GM23338 (cell line): ENCODE measurements around the gene FTO. TPM values are rescaled to one million over a fixed set of nuclear protein-coding genes. Genes with fewer than 3 reads are reported as not detected.

Experiments
- ATAC-seq: fragments of 200-7000 bp; cut with Tn5 transposase; 3 replicates; pipeline ENCODE4 v1.9.1; 2020
- DNase-seq: peaks from one replicate; pipeline ENCODE4 v3.0.0-alpha.2; 2015; ENCODE audit warnings: low spot score
- H2AFZ ChIP-seq: fragments of 200-600 bp; sonication (generic); 2 replicates; pipeline ENCODE4 v1.8.0; 2016; ENCODE audit warnings: antibody characterized with exemption, mild to moderate bottlenecking, moderate library complexity
- H3F3A ChIP-seq: fragments of 200-600 bp; sonication (generic); replicated peaks from 2 replicates; pipeline ENCODE4 v1.8.0; 2017; ENCODE audit warnings: antibody characterized with exemption, mixed run types, low read depth
- H3K27ac ChIP-seq: fragments of 200-600 bp; sonication (generic); 2 replicates; pipeline ENCODE4 v1.6.1; 2016; ENCODE audit warnings: low read depth
- H3K27me3 ChIP-seq: fragments of 200-600 bp; sonication (generic); 2 replicates; pipeline ENCODE4 v1.8.0; 2016; ENCODE audit warnings: mild to moderate bottlenecking, mixed run types, moderate library complexity; ENCODE audit not compliant: insufficient read depth
- H3K36me3 ChIP-seq: fragments of 200-600 bp; sonication (generic); 2 replicates; pipeline ENCODE4 v1.8.0; 2016; ENCODE audit warnings: mild to moderate bottlenecking; ENCODE audit not compliant: insufficient read depth
- H3K4me1 ChIP-seq: fragments of 200-600 bp; sonication (generic); 2 replicates; pipeline ENCODE4 v1.8.0; 2016; ENCODE audit warnings: mild to moderate bottlenecking, moderate library complexity; ENCODE audit not compliant: insufficient read depth
- H3K4me2 ChIP-seq: fragments of 200-600 bp; sonication (generic); 2 replicates; pipeline ENCODE4 v1.7.1; 2017; ENCODE audit warnings: mixed run types
- H3K4me3 ChIP-seq: fragments of 200-600 bp; sonication (generic); 2 replicates; pipeline ENCODE4 v1.6.1; 2016; ENCODE audit warnings: mixed run types
- H3K79me2 ChIP-seq: fragments of 200-600 bp; sonication (generic); replicated peaks from 2 replicates; pipeline ENCODE4 v1.8.0; 2017; ENCODE audit warnings: mild to moderate bottlenecking; ENCODE audit not compliant: insufficient read depth
- H3K9me2 ChIP-seq: fragments of 200-600 bp; sonication (generic); 2 replicates; pipeline ENCODE4 v1.8.0; 2017; ENCODE audit not compliant: insufficient read depth
- H4K20me1 ChIP-seq: fragments of 200-600 bp; sonication (generic); replicated peaks from 2 replicates; pipeline ENCODE4 v1.8.0; 2017; ENCODE audit warnings: mild to moderate bottlenecking; ENCODE audit not compliant: insufficient read depth
- H3K27ac Mint-ChIP-seq: 2 replicates; pipeline ENCODE4 v1.8.0; 2020; ENCODE audit warnings: inconsistent platforms, mild to moderate bottlenecking, moderate library complexity, mixed read lengths
- H3K27me3 Mint-ChIP-seq: 3 replicates; pipeline ENCODE4 v1.8.0; 2022; ENCODE audit warnings: low read depth, mild to moderate bottlenecking, moderate library complexity, mixed read lengths, inconsistent platforms; ENCODE audit not compliant: insufficient read depth, poor library complexity
- H3K36me3 Mint-ChIP-seq: 3 replicates; pipeline ENCODE4 v1.8.0; 2021; ENCODE audit warnings: low read depth, mild to moderate bottlenecking, inconsistent platforms, moderate library complexity, mixed read lengths
- H3K4me1 Mint-ChIP-seq: 3 replicates; pipeline ENCODE4 v1.8.0; 2020; ENCODE audit warnings: mild to moderate bottlenecking, inconsistent platforms, mixed read lengths
- H3K4me3 Mint-ChIP-seq: 3 replicates; pipeline ENCODE4 v1.8.0; 2021; ENCODE audit warnings: moderate library complexity, mild to moderate bottlenecking, inconsistent platforms, mixed read lengths
- H3K9me3 Mint-ChIP-seq: 3 replicates; pipeline ENCODE4 v1.8.0; 2020; ENCODE audit warnings: moderate library complexity, mild to moderate bottlenecking, inconsistent platforms, mixed read lengths
- CREB1 ChIP-seq: fragments of 250-450 bp; sonication (Bioruptor Pico); IDR thresholded peaks from 2 replicates; pipeline ENCODE4 v1.5.0; 2020; ENCODE audit warnings: low read depth, mild to moderate bottlenecking, moderate library complexity
- CTCF ChIP-seq, 2 experiments: fragments of 200-600 bp in 1 of 2; sonication (generic) in 1 of 2; conservative IDR thresholded peaks; 2 replicates each; pipeline versions ENCODE4 v1.5.1 to v1.6.1; 2016 to 2017; ENCODE audit warnings: antibody characterized with exemption in 2 of 2, low read depth in 2 of 2, mild to moderate bottlenecking in 2 of 2, moderate library complexity in 1 of 2
- ETS1 ChIP-seq: IDR thresholded peaks from 2 replicates; pipeline ENCODE4 v1.6.1; 2016; ENCODE audit warnings: antibody characterized with exemption
- EZH2 ChIP-seq: fragments of 200-600 bp; sonication (generic); IDR thresholded peaks from one replicate; pipeline ENCODE4 v1.8.0; 2017; ENCODE audit warnings: antibody characterized with exemption, mild to moderate bottlenecking, low read depth; ENCODE audit not compliant: unreplicated experiment
- EZH2phosphoT487 ChIP-seq: fragments of 200-600 bp; sonication (generic); IDR thresholded peaks from one replicate; pipeline ENCODE4 v1.8.1; 2018; ENCODE audit warnings: antibody characterized with exemption; ENCODE audit not compliant: unreplicated experiment
- JUNB ChIP-seq: IDR thresholded peaks from one replicate; pipeline ENCODE4 v1.6.1; 2016; ENCODE audit warnings: antibody characterized with exemption; ENCODE audit not compliant: unreplicated experiment
- NANOG ChIP-seq: IDR thresholded peaks from 2 replicates; pipeline ENCODE4 v1.6.1; 2016; ENCODE audit warnings: antibody characterized with exemption, borderline replicate concordance
- POLR2AphosphoS5 ChIP-seq: IDR thresholded peaks from 2 replicates; pipeline ENCODE4 v1.6.1; 2016; ENCODE audit warnings: antibody characterized with exemption, low read depth
- REST ChIP-seq: IDR thresholded peaks from one replicate; pipeline ENCODE4 v1.6.1; 2018; ENCODE audit warnings: antibody characterized with exemption; ENCODE audit not compliant: unreplicated experiment
- STAT1 ChIP-seq: IDR thresholded peaks from one replicate; pipeline ENCODE4 v1.6.1; 2016; ENCODE audit warnings: antibody characterized with exemption; ENCODE audit not compliant: unreplicated experiment
- ZNF114 ChIP-seq: fragments of 250-450 bp; sonication (Bioruptor Pico); IDR thresholded peaks from 2 replicates; pipeline ENCODE4 v1.5.0; 2020; ENCODE audit warnings: mild to moderate bottlenecking, moderate library complexity
- ZNF331 ChIP-seq: fragments of 250-450 bp; sonication (Bioruptor Pico); IDR thresholded peaks from 2 replicates; pipeline ENCODE4 v1.5.0; 2020; ENCODE audit warnings: low read depth, mild to moderate bottlenecking, moderate library complexity
- ZNF462 ChIP-seq: fragments of 250-450 bp; sonication (Bioruptor Pico); IDR thresholded peaks from 2 replicates; pipeline ENCODE4 v1.5.0; 2020; ENCODE audit warnings: mild to moderate bottlenecking, moderate library complexity
- polyA plus RNA-seq: library from polyadenylated mRNA; unstranded; fragments of >200 nt; fragmentation: Nextera tagmentation; extraction: Ambion mirVana; gene quantifications from 2 replicates; pipeline ENCODE4 v1.2.1, GENCODE V29; 2016
- total RNA-seq: library from RNA; depleted of rRNA; stranded (reverse); fragments of >200 nt; shearing (Covaris generic); gene quantifications from 2 replicates; pipeline ENCODE4 v1.2.3, GENCODE V29; 2014

FTO gene
- total and polyA plus RNA-seq, 2 experiments from 2014 or later = 17.7 to 69.6 TPM

- peaks cover 60% of the 10 kb centered on the region for H3K79me2 ChIP-seq
- H3K27ac ChIP-seq = no peak overlapping the region
- H3K27me3 ChIP-seq = no peaks in the 10 kb centered on the region
- no peak for ATAC-seq
- no peak overlapping the region for H3K4me3 Mint-ChIP-seq
- H4K20me1 ChIP-seq = peaks cover 10% of the 10 kb centered on the region
- TF ChIP-seq STAT1 = no peak
- TF ChIP-seq REST = no peak
- TF ChIP-seq EZH2phosphoT487 = no peak
- no peak for TF ChIP-seq ZNF114
- no peak for TF ChIP-seq ZNF462 (CRISPR knock-in tag)
- TF ChIP-seq POLR2AphosphoS5 = no peak
- no peak for TF ChIP-seq ZNF331 (CRISPR knock-in tag)
- TF ChIP-seq JUNB = no peak
- TF ChIP-seq CTCF (conservative IDR thresholded peaks at IDR 0.05; ENCODE audit: low read depth in 2 of 2) = no peak
- TF ChIP-seq NANOG = no peak
- no peak for TF ChIP-seq CREB1 (CRISPR knock-in tag)
- TF ChIP-seq EZH2 = no peak
- TF ChIP-seq ETS1 = no peak
- H3K36me3 Mint-ChIP-seq = no peaks in the 10 kb centered on the region
- no peaks in the 10 kb centered on the region for H3K4me1 Mint-ChIP-seq
- no peaks in the 10 kb centered on the region for H3K9me3 Mint-ChIP-seq
- no peak overlapping the region for H3K4me2 ChIP-seq
- H3K9me2 ChIP-seq = no peaks in the 10 kb centered on the region
- H3K27me3 Mint-ChIP-seq = peaks cover 3% of the 10 kb centered on the region
- no peaks in the 10 kb centered on the region for H3F3A ChIP-seq
- no peaks in the 10 kb centered on the region for H3K4me1 ChIP-seq
- no peak overlapping the region for H2AFZ ChIP-seq
- no peak for DNase-seq
- peak overlapping the region; percentile 40 for H3K27ac Mint-ChIP-seq
- no peaks in the 10 kb centered on the region for H3K36me3 ChIP-seq
- H3K4me3 ChIP-seq = no peak overlapping the region
Observed at GRCh38 chr16:53730693-53731092, 26.7 kb downstream of the FTO start.
